ENCODE measurements around the gene PDILT.

GRCh38 chr16:20369452-20370054, 35.0 kb downstream of the PDILT start:
- TF ChIP-seq CTCF (conservative IDR thresholded peaks at IDR 0.05; ENCODE audit: low read depth in 2 of 2): no peak
- TF ChIP-seq POLR2AphosphoS5 (IDR thresholded peaks at IDR 0.05; ENCODE audit: low read depth): no peak
- TF ChIP-seq NANOG (IDR thresholded peaks at IDR 0.05; ENCODE audit: borderline replicate concordance): no peak
- no peak for TF ChIP-seq EZH2 (IDR thresholded peaks at IDR 0.05; ENCODE audit: low read depth, unreplicated experiment)
- no peak for TF ChIP-seq REST (IDR thresholded peaks at IDR 0.05; ENCODE audit: unreplicated experiment)
- no peak for TF ChIP-seq EZH2phosphoT487 (IDR thresholded peaks at IDR 0.05; ENCODE audit: unreplicated experiment)
- no peak for TF ChIP-seq JUNB (IDR thresholded peaks at IDR 0.05; ENCODE audit: unreplicated experiment)
- TF ChIP-seq ZNF462 (CRISPR knock-in tag; IDR thresholded peaks at IDR 0.05): no peak
- TF ChIP-seq ETS1 (IDR thresholded peaks at IDR 0.05): no peak
- no peak for TF ChIP-seq CREB1 (CRISPR knock-in tag; IDR thresholded peaks at IDR 0.05; ENCODE audit: low read depth)
